Measurements from ENCODE around the gene TRAF4.

DNA sequence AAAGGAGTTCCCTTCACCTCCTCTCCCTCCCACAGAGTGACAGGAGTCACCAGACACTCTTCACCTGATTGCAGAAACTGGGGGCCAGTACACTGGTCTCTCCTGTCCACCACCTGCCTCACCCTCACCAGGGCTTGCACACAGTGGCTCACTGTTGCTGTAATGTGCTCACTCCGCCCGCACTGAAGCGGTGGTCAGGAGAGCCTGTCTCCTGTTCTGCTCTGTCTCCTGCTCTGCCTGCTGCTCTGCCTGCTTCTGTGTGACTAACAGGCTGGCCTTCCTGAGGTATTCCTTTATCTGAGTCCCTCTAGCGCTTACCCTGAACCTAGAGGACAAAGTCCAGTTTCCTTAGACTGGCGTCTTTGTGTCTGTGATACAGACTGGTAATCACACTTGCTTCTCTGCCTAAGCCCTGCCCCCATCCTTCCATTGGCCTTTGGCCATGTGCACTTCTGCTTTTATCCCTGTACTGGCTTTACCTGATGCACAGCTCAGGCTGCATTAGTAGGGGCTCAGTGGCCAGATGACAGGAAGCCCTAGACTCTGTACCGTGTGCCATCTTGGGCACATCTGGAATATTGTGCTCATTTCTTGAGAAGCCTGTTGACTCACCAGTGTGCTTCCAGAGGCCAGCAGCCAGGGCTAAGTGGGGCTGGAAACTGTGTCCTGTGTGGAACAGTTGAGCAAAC lies 45.4 kb upstream of the TRAF4 start:
- TF ChIP-seq, protein P1, sequence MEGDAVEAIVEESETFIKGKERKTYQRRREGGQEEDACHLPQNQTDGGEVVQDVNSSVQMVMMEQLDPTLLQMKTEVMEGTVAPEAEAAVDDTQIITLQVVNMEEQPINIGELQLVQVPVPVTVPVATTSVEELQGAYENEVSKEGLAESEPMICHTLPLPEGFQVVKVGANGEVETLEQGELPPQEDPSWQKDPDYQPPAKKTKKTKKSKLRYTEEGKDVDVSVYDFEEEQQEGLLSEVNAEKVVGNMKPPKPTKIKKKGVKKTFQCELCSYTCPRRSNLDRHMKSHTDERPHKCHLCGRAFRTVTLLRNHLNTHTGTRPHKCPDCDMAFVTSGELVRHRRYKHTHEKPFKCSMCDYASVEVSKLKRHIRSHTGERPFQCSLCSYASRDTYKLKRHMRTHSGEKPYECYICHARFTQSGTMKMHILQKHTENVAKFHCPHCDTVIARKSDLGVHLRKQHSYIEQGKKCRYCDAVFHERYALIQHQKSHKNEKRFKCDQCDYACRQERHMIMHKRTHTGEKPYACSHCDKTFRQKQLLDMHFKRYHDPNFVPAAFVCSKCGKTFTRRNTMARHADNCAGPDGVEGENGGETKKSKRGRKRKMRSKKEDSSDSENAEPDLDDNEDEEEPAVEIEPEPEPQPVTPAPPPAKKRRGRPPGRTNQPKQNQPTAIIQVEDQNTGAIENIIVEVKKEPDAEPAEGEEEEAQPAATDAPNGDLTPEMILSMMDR (IDR thresholded peaks at IDR 0.05): no peak
- TF ChIP-seq POLR2A (IDR thresholded peaks at IDR 0.05): no peak
